ENCODE measurements around the gene TOP3B. TPM values are rescaled to one million over a fixed set of nuclear protein-coding genes. Genes with fewer than 3 reads are reported as not detected.
A peak's percentile ranks its signal among the peaks of the same experiment; 100 is the strongest.

Gene TOP3B
- total and polyA plus RNA-seq, 9 of the 15 experiments (the other 6 are each of a cell fraction or from before 2014, with no cell fraction given) = 3.0 to 188 (median 112) TPM

DNA sequence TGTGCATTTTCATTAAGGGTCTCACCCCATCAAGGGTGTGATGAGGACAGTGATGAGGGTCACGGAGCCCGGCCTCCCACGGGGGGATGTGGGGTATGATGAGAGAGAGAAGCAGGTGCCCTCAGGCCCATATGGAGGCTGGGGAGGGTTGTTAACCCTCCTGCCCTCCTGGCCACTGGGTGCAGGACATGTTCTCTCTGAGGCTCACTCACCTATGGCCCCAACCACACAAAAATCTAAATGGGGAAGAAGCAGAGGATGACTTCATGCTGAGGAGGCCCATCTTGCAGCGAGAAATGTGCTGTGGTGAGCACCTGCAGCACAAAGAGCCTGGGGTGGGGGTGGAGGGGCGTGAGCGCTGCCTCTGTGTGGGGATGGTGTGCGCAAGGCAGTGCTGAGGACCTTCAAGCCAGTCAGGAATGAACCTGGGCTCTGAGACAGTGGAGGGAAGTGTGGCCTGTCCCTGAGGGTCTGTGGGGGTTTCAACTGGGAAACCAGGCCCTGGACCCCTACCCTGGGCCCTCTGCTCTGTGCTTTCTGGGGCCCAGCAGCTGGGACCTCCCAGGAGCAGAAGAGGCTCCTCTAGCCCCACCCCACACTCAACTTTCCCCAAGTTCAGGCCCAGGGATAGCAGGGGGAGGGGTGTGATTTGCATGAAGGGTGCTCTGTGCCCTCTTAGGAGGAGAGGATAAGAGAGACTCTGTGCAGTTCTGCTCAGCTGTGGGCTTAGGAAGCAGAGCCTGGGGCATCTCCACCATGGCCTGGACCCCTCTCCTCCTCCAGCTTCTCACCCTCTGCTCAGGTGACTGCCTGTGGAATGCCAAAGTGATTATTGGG is 43.0 kb upstream of the TOP3B start (continued):
- TF ChIP-seq, protein P1, sequence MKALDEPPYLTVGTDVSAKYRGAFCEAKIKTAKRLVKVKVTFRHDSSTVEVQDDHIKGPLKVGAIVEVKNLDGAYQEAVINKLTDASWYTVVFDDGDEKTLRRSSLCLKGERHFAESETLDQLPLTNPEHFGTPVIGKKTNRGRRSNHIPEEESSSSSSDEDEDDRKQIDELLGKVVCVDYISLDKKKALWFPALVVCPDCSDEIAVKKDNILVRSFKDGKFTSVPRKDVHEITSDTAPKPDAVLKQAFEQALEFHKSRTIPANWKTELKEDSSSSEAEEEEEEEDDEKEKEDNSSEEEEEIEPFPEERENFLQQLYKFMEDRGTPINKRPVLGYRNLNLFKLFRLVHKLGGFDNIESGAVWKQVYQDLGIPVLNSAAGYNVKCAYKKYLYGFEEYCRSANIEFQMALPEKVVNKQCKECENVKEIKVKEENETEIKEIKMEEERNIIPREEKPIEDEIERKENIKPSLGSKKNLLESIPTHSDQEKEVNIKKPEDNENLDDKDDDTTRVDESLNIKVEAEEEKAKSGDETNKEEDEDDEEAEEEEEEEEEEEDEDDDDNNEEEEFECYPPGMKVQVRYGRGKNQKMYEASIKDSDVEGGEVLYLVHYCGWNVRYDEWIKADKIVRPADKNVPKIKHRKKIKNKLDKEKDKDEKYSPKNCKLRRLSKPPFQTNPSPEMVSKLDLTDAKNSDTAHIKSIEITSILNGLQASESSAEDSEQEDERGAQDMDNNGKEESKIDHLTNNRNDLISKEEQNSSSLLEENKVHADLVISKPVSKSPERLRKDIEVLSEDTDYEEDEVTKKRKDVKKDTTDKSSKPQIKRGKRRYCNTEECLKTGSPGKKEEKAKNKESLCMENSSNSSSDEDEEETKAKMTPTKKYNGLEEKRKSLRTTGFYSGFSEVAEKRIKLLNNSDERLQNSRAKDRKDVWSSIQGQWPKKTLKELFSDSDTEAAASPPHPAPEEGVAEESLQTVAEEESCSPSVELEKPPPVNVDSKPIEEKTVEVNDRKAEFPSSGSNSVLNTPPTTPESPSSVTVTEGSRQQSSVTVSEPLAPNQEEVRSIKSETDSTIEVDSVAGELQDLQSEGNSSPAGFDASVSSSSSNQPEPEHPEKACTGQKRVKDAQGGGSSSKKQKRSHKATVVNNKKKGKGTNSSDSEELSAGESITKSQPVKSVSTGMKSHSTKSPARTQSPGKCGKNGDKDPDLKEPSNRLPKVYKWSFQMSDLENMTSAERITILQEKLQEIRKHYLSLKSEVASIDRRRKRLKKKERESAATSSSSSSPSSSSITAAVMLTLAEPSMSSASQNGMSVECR (CRISPR knock-in tag; IDR thresholded peaks at IDR 0.05) = 0 out of 2 replicates have a peak, but pooled peaks have one; percentile 26
- TF ChIP-seq, protein P2, sequence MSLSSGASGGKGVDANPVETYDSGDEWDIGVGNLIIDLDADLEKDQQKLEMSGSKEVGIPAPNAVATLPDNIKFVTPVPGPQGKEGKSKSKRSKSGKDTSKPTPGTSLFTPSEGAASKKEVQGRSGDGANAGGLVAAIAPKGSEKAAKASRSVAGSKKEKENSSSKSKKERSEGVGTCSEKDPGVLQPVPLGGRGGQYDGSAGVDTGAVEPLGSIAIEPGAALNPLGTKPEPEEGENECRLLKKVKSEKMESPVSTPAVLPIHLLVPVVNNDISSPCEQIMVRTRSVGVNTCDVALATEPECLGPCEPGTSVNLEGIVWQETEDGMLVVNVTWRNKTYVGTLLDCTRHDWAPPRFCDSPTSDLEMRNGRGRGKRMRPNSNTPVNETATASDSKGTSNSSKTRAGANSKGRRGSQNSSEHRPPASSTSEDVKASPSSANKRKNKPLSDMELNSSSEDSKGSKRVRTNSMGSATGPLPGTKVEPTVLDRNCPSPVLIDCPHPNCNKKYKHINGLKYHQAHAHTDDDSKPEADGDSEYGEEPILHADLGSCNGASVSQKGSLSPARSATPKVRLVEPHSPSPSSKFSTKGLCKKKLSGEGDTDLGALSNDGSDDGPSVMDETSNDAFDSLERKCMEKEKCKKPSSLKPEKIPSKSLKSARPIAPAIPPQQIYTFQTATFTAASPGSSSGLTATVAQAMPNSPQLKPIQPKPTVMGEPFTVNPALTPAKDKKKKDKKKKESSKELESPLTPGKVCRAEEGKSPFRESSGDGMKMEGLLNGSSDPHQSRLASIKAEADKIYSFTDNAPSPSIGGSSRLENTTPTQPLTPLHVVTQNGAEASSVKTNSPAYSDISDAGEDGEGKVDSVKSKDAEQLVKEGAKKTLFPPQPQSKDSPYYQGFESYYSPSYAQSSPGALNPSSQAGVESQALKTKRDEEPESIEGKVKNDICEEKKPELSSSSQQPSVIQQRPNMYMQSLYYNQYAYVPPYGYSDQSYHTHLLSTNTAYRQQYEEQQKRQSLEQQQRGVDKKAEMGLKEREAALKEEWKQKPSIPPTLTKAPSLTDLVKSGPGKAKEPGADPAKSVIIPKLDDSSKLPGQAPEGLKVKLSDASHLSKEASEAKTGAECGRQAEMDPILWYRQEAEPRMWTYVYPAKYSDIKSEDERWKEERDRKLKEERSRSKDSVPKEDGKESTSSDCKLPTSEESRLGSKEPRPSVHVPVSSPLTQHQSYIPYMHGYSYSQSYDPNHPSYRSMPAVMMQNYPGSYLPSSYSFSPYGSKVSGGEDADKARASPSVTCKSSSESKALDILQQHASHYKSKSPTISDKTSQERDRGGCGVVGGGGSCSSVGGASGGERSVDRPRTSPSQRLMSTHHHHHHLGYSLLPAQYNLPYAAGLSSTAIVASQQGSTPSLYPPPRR (CRISPR knock-in tag; IDR thresholded peaks at IDR 0.05; ENCODE audit: borderline replicate concordance) = no peak
- TF ChIP-seq KHSRP (IDR thresholded peaks at IDR 0.05) (no peak), ZNF133 (CRISPR knock-in tag; IDR thresholded peaks at IDR 0.05) (no peak), SREBF2 (CRISPR knock-in tag; IDR thresholded peaks at IDR 0.05) (no peak), CBFB (CRISPR knock-in tag; IDR thresholded peaks at IDR 0.05) (peak; percentile 56; the same call in 1 of the 2 replicates), GABPB2 (CRISPR knock-in tag; conservative IDR thresholded peaks at IDR 0.05) (no peak), IRF2 (CRISPR knock-in tag; IDR thresholded peaks at IDR 0.05) (no peak), ZC3H4 (CRISPR knock-in tag; IDR thresholded peaks at IDR 0.05; ENCODE audit: borderline replicate concordance) (peak; percentile 80; the same call in 1 of the 2 replicates), ETV1 (tag; conservative IDR thresholded peaks at IDR 0.05; ENCODE audit: low read depth) (no peak), CBX2 (IDR thresholded peaks at IDR 0.05; ENCODE audit: insufficient read depth, low read length, poor library complexity, severe bottlenecking) (no peak)
- TF ChIP-seq, protein P3, sequence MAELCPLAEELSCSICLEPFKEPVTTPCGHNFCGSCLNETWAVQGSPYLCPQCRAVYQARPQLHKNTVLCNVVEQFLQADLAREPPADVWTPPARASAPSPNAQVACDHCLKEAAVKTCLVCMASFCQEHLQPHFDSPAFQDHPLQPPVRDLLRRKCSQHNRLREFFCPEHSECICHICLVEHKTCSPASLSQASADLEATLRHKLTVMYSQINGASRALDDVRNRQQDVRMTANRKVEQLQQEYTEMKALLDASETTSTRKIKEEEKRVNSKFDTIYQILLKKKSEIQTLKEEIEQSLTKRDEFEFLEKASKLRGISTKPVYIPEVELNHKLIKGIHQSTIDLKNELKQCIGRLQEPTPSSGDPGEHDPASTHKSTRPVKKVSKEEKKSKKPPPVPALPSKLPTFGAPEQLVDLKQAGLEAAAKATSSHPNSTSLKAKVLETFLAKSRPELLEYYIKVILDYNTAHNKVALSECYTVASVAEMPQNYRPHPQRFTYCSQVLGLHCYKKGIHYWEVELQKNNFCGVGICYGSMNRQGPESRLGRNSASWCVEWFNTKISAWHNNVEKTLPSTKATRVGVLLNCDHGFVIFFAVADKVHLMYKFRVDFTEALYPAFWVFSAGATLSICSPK (IDR thresholded peaks at IDR 0.05; ENCODE audit: borderline replicate concordance) = no peak
- TF ChIP-seq, protein P4, sequence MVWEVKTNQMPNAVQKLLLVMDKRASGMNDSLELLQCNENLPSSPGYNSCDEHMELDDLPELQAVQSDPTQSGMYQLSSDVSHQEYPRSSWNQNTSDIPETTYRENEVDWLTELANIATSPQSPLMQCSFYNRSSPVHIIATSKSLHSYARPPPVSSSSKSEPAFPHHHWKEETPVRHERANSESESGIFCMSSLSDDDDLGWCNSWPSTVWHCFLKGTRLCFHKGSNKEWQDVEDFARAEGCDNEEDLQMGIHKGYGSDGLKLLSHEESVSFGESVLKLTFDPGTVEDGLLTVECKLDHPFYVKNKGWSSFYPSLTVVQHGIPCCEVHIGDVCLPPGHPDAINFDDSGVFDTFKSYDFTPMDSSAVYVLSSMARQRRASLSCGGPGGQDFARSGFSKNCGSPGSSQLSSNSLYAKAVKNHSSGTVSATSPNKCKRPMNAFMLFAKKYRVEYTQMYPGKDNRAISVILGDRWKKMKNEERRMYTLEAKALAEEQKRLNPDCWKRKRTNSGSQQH (CRISPR knock-in tag; IDR thresholded peaks at IDR 0.05) = no peak
